Activated naive CD8-positive, alpha-beta T cell treated with anti-CD3 and anti-CD28 coated beads for 36 hours (primary cell): Measurements from ENCODE around the gene UBE3B. TPM values are rescaled to one million over a fixed set of nuclear protein-coding genes. Genes with fewer than 3 reads are reported as not detected.

ENCODE experiments used
- DNase-seq: peaks from one replicate; pipeline ENCODE4 v3.0.0; 2021
- H3K27ac Mint-ChIP-seq: one replicate; pipeline ENCODE4 v1.8.0; 2022; ENCODE audit warnings: mild to moderate bottlenecking, moderate library complexity, mixed read lengths
- H3K27me3 Mint-ChIP-seq: one replicate; pipeline ENCODE4 v1.8.0; 2022; ENCODE audit warnings: mild to moderate bottlenecking, mixed read lengths
- H3K36me3 Mint-ChIP-seq: one replicate; pipeline ENCODE4 v1.8.0; 2021; ENCODE audit warnings: mild to moderate bottlenecking, mixed read lengths
- H3K4me1 Mint-ChIP-seq: one replicate; pipeline ENCODE4 v1.8.0; 2021; ENCODE audit warnings: mixed read lengths
- H3K4me3 Mint-ChIP-seq: one replicate; pipeline ENCODE4 v1.8.0; 2022; ENCODE audit warnings: mild to moderate bottlenecking, moderate library complexity, mixed read lengths
- H3K9me3 Mint-ChIP-seq: one replicate; pipeline ENCODE4 v1.8.0; 2022; ENCODE audit warnings: mixed read lengths
- total RNA-seq, 2 experiments: library from RNA; stranded (reverse); gene quantifications; one replicate each; pipeline ENCODE4 v1.2.3, GENCODE V29; 2021

Gene UBE3B
- total RNA-seq, 2 experiments from 2014 or later: 23.4 to 23.5 TPM

GRCh38 chr12:109566424-109566823, 89.0 kb downstream of the UBE3B start:
- no peak for DNase-seq
- no peaks in the 10 kb centered on the region for H3K27me3 Mint-ChIP-seq
- H3K27ac Mint-ChIP-seq: no peak overlapping the region
- no peak overlapping the region for H3K4me3 Mint-ChIP-seq
- peaks cover 7% of the 10 kb centered on the region for H3K9me3 Mint-ChIP-seq
- peaks cover 6% of the 10 kb centered on the region for H3K4me1 Mint-ChIP-seq
- H3K36me3 Mint-ChIP-seq: peaks cover 17% of the 10 kb centered on the region

DNA sequence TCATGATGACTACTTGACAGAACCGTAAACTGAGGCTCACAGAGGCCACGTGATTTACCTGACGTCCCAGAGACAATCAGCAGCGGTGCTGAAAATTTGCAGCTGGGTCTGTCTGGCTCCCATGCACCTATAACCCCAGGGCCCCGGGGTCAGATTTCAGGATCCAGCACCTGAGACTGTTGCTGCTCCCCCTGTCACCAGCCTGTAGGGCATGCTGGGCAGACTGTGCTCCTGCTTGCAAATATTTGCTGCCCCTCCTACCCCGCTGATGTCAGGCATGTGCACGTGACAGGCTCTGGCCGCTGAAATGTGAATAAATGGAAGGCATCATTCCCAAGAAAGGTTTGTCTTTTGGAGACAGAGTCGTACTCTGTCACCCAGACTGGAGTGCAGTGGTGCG, 89.9 kb downstream of the UBE3B start:
- peaks cover 12% of the 10 kb centered on the region for H3K36me3 Mint-ChIP-seq
- no peaks in the 10 kb centered on the region for H3K27me3 Mint-ChIP-seq
- DNase-seq: no peak
- H3K27ac Mint-ChIP-seq: no peak overlapping the region
- H3K4me3 Mint-ChIP-seq: no peak overlapping the region
- peaks cover 2% of the 10 kb centered on the region for H3K9me3 Mint-ChIP-seq
- peaks cover 10% of the 10 kb centered on the region for H3K4me1 Mint-ChIP-seq

- Mint-ChIP-seq H3K9me3 (no peaks in the 10 kb centered on the region), H3K36me3 (peaks cover 12% of the 10 kb centered on the region), H3K27me3 (no peaks in the 10 kb centered on the region), H3K4me1 (peaks cover 17% of the 10 kb centered on the region), H3K27ac (no peak overlapping the region), H3K4me3 (no peak overlapping the region)
- DNase-seq: no peak
Measured at GRCh38 chr12:109567967-109568366, 90.5 kb downstream of the UBE3B start.

GRCh38 chr12:109568486-109568885, 91.1 kb downstream of the UBE3B start:
- Mint-ChIP-seq H3K9me3 (no peaks in the 10 kb centered on the region), H3K4me3 (no peak overlapping the region), H3K27ac (no peak overlapping the region), H3K36me3 (peaks cover 11% of the 10 kb centered on the region), H3K27me3 (no peaks in the 10 kb centered on the region), H3K4me1 (peaks cover 17% of the 10 kb centered on the region)
- no peak for DNase-seq

- peak overlapping the region; percentile 96 for H3K27ac Mint-ChIP-seq
Measured at GRCh38 chr12:109571773-109572505, 94.5 kb downstream of the UBE3B start.

GRCh38 chr12:109572506-109572845, 95.0 kb downstream of the UBE3B start:
- no peak for DNase-seq
- H3K27ac Mint-ChIP-seq: peak overlapping the region; percentile 96
- peaks cover 28% of the 10 kb centered on the region for H3K4me1 Mint-ChIP-seq
- H3K9me3 Mint-ChIP-seq: no peaks in the 10 kb centered on the region
- H3K36me3 Mint-ChIP-seq: peaks cover 17% of the 10 kb centered on the region
- H3K27me3 Mint-ChIP-seq: no peaks in the 10 kb centered on the region
- peak overlapping the region; percentile 84 for H3K4me3 Mint-ChIP-seq

More at GRCh38 chr12:109571773-109572505, 94.5 kb downstream of the UBE3B start:
- Mint-ChIP-seq H3K4me1 (peaks cover 28% of the 10 kb centered on the region), H3K4me3 (peak overlapping the region; percentile 84), H3K27me3 (no peaks in the 10 kb centered on the region), H3K9me3 (no peaks in the 10 kb centered on the region), H3K36me3 (peaks cover 13% of the 10 kb centered on the region)
- DNase-seq: no peak

DNA sequence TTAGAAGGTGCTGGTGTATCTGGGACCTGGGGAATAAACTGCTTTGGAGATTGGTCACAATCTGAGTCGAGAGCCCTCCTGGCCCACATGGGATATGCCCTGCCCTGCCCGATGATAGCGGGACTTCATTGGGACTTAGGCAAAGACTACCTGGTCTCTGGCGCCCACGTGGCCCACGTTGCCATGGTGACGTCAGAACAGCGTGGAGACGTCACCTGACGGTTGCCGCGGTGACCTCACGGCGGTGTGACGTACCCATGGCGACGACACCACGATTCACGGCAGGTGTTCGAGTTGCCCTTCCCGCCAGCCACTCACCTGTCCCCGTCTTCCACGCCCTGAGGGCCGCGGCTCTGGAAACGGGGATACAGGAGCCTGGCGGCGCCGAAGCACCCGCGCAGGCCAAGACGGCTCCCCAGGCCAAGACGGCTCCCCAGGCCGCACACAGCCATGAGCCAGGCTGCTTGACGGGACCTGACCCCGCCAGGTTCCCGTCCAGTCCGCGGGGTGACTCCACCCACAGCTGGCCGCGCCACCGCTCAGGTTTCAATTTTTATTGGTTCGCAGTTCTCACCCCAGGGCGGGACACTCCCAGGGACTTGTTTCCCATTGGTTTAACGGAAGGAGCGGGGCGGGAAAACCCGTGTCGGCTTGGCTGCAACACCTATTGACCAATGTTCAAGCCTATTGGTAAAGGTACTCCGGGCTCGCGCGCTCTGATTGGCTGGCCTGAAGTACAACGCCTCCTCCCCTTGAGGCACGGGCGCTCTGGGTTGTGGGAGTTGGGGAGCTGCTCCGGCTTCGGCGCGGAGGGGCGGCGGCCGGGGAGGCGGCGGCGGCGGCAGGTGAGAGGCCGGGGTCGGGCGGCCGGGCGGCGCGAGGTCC, 95.8 kb downstream of the UBE3B start, which contains the start of the genes MMAB and MVK:
TSS of gene MMAB (minus strand) at position 476 of the 885 bp plus-strand sequence. CDS start at position 452, 24 bp downstream.
TSS of gene MVK (plus strand) at position 766 of the 885 bp plus-strand sequence. CDS start 1,029 bp downstream, outside the sequence.
- H3K27me3 Mint-ChIP-seq: no peaks in the 10 kb centered on the region
- peaks cover 28% of the 10 kb centered on the region for H3K4me1 Mint-ChIP-seq
- peak within 1 kb of the TSS; percentile 96 for H3K27ac Mint-ChIP-seq

DNA sequence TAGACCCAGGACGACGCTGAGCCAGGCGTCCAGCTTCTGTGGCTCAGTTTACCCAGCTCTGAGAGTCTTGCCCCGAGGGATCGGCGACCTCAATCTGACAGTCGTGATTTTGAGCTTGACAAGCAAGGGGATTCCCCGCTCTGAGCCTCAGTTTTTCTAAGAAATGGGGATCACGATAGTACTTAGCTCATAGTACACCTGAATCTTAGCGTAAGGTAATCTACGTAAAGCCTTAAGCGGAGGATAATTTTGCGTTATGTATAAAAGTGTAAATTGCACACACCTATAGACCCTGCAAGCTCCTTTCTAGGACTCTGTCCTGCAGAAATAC, 96.4 kb downstream of the UBE3B start:
- Mint-ChIP-seq H3K36me3 (peaks cover 17% of the 10 kb centered on the region), H3K4me1 (peaks cover 28% of the 10 kb centered on the region), H3K27ac (peak overlapping the region; percentile 96), H3K9me3 (no peaks in the 10 kb centered on the region), H3K4me3 (peak overlapping the region; percentile 84), H3K27me3 (no peaks in the 10 kb centered on the region)
- no peak for DNase-seq

More for the DNA sequence above, 95.8 kb downstream of the UBE3B start, which contains the start of the genes MMAB and MVK:
- Mint-ChIP-seq H3K4me3 (peak within 1 kb of the TSS; percentile 84), H3K36me3 (peaks cover 17% of the 10 kb centered on the region), H3K9me3 (no peaks in the 10 kb centered on the region)
- peak; percentile 97 for DNase-seq

DNA sequence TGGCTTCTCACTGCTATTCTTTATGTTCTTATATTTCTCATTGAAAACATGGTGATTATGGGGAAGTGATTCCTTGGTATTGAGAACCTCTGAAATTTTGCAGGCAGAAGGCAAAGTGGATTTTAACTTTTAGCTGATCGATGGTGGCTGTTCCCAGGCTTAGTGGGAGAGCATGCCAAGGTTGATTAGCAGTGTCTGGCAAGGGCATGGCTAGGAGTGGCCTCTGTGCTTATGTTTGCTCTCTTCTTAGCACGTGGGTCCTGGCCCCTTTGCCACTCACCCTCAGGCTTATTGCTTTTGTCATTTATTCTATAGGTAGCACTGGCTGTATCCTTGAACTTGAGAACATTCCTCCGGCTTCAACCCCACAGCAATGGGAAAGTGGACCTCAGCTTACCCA, 98.2 kb downstream of the UBE3B start:
- Mint-ChIP-seq H3K4me3 (no peak overlapping the region), H3K9me3 (no peaks in the 10 kb centered on the region), H3K27ac (no peak overlapping the region), H3K27me3 (no peaks in the 10 kb centered on the region), H3K36me3 (peaks cover 17% of the 10 kb centered on the region), H3K4me1 (peaks cover 24% of the 10 kb centered on the region)
- no peak for DNase-seq

DNA sequence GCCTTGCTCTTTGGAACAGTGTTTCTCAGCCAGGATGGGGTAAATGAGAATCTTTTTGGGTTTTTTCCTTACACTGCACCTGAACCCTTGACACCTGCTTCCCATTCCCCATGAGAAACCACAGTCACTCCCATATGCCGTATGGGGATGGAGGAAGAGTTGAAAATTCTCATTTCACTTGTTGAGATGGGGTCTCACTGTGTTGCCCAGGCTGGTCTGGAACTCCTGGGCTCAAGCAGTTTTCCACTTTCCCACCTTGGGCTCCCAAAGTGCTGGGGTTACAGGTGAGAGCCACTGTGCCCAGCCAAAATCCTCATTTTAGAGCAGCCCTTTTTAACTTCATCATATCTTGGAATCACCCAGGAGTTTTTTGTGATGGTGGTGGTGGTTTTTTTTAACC, 99.9 kb downstream of the UBE3B start:
- Mint-ChIP-seq H3K9me3 (no peaks in the 10 kb centered on the region), H3K4me3 (no peak overlapping the region), H3K27ac (no peak overlapping the region), H3K27me3 (no peaks in the 10 kb centered on the region), H3K36me3 (peaks cover 17% of the 10 kb centered on the region), H3K4me1 (peaks cover 17% of the 10 kb centered on the region)
- no peak for DNase-seq

DNA sequence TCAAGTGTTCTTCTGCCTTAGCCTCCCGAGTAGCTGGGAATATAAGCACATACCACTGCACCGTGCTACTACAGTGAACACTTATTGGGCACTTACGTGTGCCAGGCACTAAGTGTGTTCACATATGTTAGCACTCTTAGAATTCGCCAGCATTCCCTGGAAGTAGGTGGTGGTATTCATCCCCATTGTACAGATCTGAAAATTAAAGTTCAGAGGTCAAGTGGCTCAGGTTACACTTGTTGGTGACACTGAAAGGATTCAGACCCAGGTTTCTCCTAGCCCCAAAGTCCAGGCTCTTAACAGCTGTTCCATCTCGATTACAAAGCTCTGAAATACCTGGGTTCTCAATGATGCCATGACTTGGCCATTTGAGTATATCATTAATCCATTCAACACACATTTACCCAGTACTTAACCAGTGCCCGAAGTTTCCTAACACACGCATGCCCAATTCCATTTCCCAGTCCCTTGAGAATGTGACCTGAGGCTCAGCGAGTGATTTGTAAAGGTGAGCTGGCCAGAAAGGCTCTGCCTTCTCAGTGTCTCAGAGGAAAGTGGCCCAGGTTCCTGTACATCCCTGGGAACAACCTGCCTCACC, 101.0 kb downstream of the UBE3B start:
- no peak overlapping the region for H3K4me3 Mint-ChIP-seq

DNA sequence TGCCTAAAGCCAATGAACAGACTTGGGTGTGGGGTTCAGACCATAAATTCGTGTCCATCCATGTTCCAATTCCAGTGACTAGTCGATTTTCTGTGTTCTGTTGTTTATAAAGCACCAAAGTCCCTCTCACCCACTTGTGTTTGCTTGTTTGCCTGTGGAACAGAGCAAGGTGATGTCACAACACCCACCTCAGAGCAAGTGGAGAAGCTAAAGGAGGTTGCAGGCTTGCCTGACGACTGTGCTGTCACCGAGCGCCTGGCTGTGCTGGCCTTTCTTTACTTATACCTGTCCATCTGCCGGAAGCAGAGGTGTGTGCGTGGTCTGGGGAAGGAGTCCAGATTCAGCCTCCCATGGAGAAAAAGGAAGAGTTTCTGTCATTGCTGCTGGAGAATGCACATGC, 102.2 kb downstream of the UBE3B start:
- H3K9me3 Mint-ChIP-seq: no peaks in the 10 kb centered on the region
- no peak for DNase-seq
- no peak overlapping the region for H3K27ac Mint-ChIP-seq
- H3K27me3 Mint-ChIP-seq: no peaks in the 10 kb centered on the region
- peaks cover 5% of the 10 kb centered on the region for H3K4me1 Mint-ChIP-seq
- H3K36me3 Mint-ChIP-seq: peaks cover 10% of the 10 kb centered on the region
- H3K4me3 Mint-ChIP-seq: no peak overlapping the region

More for the DNA sequence above, 101.0 kb downstream of the UBE3B start:
- Mint-ChIP-seq H3K4me1 (peaks cover 10% of the 10 kb centered on the region), H3K36me3 (peaks cover 10% of the 10 kb centered on the region), H3K27ac (no peak overlapping the region), H3K27me3 (no peaks in the 10 kb centered on the region), H3K9me3 (no peaks in the 10 kb centered on the region)
- DNase-seq: no peak

GRCh38 chr12:109580272-109580671, 102.8 kb downstream of the UBE3B start:
- no peak for DNase-seq
- H3K4me1 Mint-ChIP-seq: no peaks in the 10 kb centered on the region
- H3K9me3 Mint-ChIP-seq: no peaks in the 10 kb centered on the region
- no peak overlapping the region for H3K4me3 Mint-ChIP-seq
- H3K27ac Mint-ChIP-seq: no peak overlapping the region
- H3K27me3 Mint-ChIP-seq: no peaks in the 10 kb centered on the region
- peaks cover 10% of the 10 kb centered on the region for H3K36me3 Mint-ChIP-seq

DNA sequence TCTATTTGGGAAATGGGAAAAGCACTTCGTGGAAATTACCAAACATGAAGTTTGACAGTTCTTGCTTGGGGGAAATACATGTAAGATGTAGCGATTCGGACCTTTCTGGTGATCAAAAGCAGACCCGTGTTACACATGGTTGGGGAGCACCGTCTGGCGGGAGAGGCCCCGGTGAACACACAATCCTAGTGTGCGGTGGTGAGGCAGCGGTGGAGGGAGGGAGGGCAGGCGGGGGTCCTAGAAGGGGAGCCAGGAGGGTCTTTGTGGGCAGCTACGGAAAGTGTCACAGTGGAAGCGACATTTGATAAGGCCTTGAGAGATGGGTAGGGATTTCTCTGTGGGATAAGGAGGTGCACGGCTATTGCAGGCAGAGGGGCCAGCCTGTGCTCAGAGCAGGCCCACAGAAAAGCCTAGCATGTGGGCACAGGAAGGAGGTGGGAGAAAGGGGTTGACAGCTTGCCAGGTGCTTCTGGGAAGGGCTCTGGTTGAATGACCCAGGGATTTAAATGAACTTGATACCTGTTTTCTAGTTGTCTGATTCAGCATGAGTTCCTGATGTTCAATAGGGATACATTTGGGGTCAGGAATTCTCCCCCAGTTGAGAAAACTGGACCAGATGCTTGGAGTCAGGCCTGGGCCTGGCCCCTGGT, 103.4 kb downstream of the UBE3B start:
- Mint-ChIP-seq H3K27ac (no peak overlapping the region), H3K9me3 (no peaks in the 10 kb centered on the region), H3K27me3 (no peaks in the 10 kb centered on the region), H3K4me3 (no peak overlapping the region), H3K36me3 (peaks cover 10% of the 10 kb centered on the region), H3K4me1 (no peaks in the 10 kb centered on the region)
- DNase-seq: no peak

DNA sequence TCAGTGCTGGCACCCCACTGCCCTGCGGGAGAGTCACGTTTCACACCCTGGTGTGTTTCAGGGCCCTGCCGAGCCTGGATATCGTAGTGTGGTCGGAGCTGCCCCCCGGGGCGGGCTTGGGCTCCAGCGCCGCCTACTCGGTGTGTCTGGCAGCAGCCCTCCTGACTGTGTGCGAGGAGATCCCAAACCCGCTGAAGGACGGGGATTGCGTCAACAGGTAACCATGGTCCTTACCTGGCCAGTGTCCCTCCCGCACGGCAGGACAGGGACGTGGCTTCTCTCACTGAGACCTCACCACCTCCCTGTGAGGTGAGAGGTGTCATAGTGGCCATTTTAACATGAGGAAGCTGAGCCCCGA, 103.9 kb downstream of the UBE3B start:
- H3K9me3 Mint-ChIP-seq: no peaks in the 10 kb centered on the region
- peaks cover 10% of the 10 kb centered on the region for H3K36me3 Mint-ChIP-seq
- no peak overlapping the region for H3K4me3 Mint-ChIP-seq
- no peak overlapping the region for H3K27ac Mint-ChIP-seq
- no peaks in the 10 kb centered on the region for H3K27me3 Mint-ChIP-seq
- no peak for DNase-seq
- no peaks in the 10 kb centered on the region for H3K4me1 Mint-ChIP-seq
